MV-4-11 (cell line): ENCODE measurements around the gene MTG1.
A peak's percentile ranks its signal among the peaks of the same experiment; 100 is the strongest.
"Not testable (repeated sequence)": the region's sequence is repeated elsewhere in the genome, so short reads cannot be mapped to it uniquely, and the experiment has no call there.

Experiments
- DNase-seq: peaks from one replicate; lab custom pipeline; 2025; lab: John Stamatoyannopoulos, UW

Gene MTG1

GRCh38 chr10:133400624-133401424 lies 6.9 kb downstream of the MTG1 start:
- no peak for DNase-seq

GRCh38 chr10:133401500-133401899 lies 7.5 kb downstream of the MTG1 start:
- no peak for DNase-seq

- DNase-seq = no peak
Observed at GRCh38 chr10:133401981-133402725, 8.2 kb downstream of the MTG1 start.

- no peak for DNase-seq
Observed at GRCh38 chr10:133403359-133403758, 9.4 kb downstream of the MTG1 start.

- DNase-seq = no peak
Observed at GRCh38 chr10:133403784-133404183, 9.8 kb downstream of the MTG1 start.

GRCh38 chr10:133405272-133405671 lies 11.3 kb downstream of the MTG1 start:
- no peak for DNase-seq

- no peak for DNase-seq
Observed at GRCh38 chr10:133405844-133406527, 12.0 kb downstream of the MTG1 start.

GRCh38 chr10:133411523-133412380 lies 17.8 kb downstream of the MTG1 start:
- DNase-seq = peak; percentile 48

- DNase-seq = no peak
Observed at GRCh38 chr10:133412381-133412711, 18.4 kb downstream of the MTG1 start.

GRCh38 chr10:133414401-133414800 lies 20.4 kb downstream of the MTG1 start:
- not testable (repeated sequence) for DNase-seq

GRCh38 chr10:133415752-133416151 lies 21.8 kb downstream of the MTG1 start:
- DNase-seq = no peak

GRCh38 chr10:133418289-133418993 lies 24.5 kb downstream of the MTG1 start:
- no peak for DNase-seq

GRCh38 chr10:133419211-133419950 lies 25.4 kb downstream of the MTG1 start:
- no peak for DNase-seq

GRCh38 chr10:133420028-133420427 lies 26.1 kb downstream of the MTG1 start:
- DNase-seq = no peak

- DNase-seq = no peak
Observed at GRCh38 chr10:133420579-133420978, 26.6 kb downstream of the MTG1 start.

GRCh38 chr10:133421336-133422222 lies 27.6 kb downstream of the MTG1 start:
- no peak for DNase-seq

GRCh38 chr10:133422223-133422806 lies 28.4 kb downstream of the MTG1 start:
- no peak for DNase-seq

GRCh38 chr10:133422807-133423771 lies 29.1 kb downstream of the MTG1 start:
- no peak for DNase-seq
